ENCODE measurements around the gene KRT80.

The KRT80 gene

GRCh38 chr12:52130711-52131110 is 61.1 kb downstream of the KRT80 start:
- H3K4me3 ChIP-seq (ENCODE audit: low read depth, low read length) = no peak overlapping the region
- no peak for DNase-seq (ENCODE audit: low read depth)
- no peak for TF ChIP-seq CTCF (IDR thresholded peaks at IDR 0.05; ENCODE audit: low read depth, low read length, missing control alignments)

- no peak for TF ChIP-seq CTCF (IDR thresholded peaks at IDR 0.05; ENCODE audit: low read depth, low read length, missing control alignments)
- H3K4me3 ChIP-seq (ENCODE audit: low read depth, low read length) = no peak overlapping the region
- DNase-seq (ENCODE audit: low read depth) = no peak
Measured at GRCh38 chr12:52127683-52128450, 63.9 kb downstream of the KRT80 start.

- TF ChIP-seq CTCF (IDR thresholded peaks at IDR 0.05; ENCODE audit: low read depth, low read length, missing control alignments) = no peak
- DNase-seq (ENCODE audit: low read depth) = no peak
Measured at GRCh38 chr12:52126605-52127578, 64.9 kb downstream of the KRT80 start.

GRCh38 chr12:52126050-52126604 is 65.7 kb downstream of the KRT80 start:
- DNase-seq (ENCODE audit: low read depth) = no peak
- H3K4me3 ChIP-seq (ENCODE audit: low read depth, low read length) = no peak overlapping the region
- TF ChIP-seq CTCF (IDR thresholded peaks at IDR 0.05; ENCODE audit: low read depth, low read length, missing control alignments) = no peak

More at GRCh38 chr12:52126605-52127578, 64.9 kb downstream of the KRT80 start:
- H3K4me3 ChIP-seq (ENCODE audit: low read depth, low read length) = no peak overlapping the region

- H3K4me3 ChIP-seq (ENCODE audit: low read depth, low read length) = no peak overlapping the region
- no peak for DNase-seq (ENCODE audit: low read depth)
- no peak for TF ChIP-seq CTCF (IDR thresholded peaks at IDR 0.05; ENCODE audit: low read depth, low read length, missing control alignments)
Measured at GRCh38 chr12:52125476-52125900, 66.3 kb downstream of the KRT80 start.

- no peak overlapping the region for H3K4me3 ChIP-seq (ENCODE audit: low read depth, low read length)
- DNase-seq (ENCODE audit: low read depth) = no peak
- no peak for TF ChIP-seq CTCF (IDR thresholded peaks at IDR 0.05; ENCODE audit: low read depth, low read length, missing control alignments)
Measured at GRCh38 chr12:52123487-52124186, 68.2 kb downstream of the KRT80 start.
